HEK293 (cell line): ENCODE results near the gene SPINT2.

Source experiments
- FEZF1 ChIP-seq: fragments of 450-650 bp; formaldehyde crosslinking; IDR thresholded peaks from 2 replicates; pipeline ENCODE4 v1.5.1; 2016; ENCODE audit warnings: missing biosample characterization, missing genetic modification characterization
- GLI4 ChIP-seq: fragments of 450-650 bp; formaldehyde crosslinking; IDR thresholded peaks from 2 replicates; pipeline ENCODE4 v1.5.1; 2016; ENCODE audit warnings: missing biosample characterization, missing genetic modification characterization
- KLF10 ChIP-seq: fragments of 450-650 bp; IDR thresholded peaks from 2 replicates; pipeline ENCODE4 v1.5.1; 2018; ENCODE audit warnings: missing biosample characterization, mild to moderate bottlenecking, missing genetic modification characterization
- OSR2 ChIP-seq: fragments of 450-650 bp; formaldehyde crosslinking; IDR thresholded peaks from 2 replicates; pipeline ENCODE4 v1.5.1; 2016; ENCODE audit warnings: missing biosample characterization, missing genetic modification characterization
- PBX3 ChIP-seq: sonication (generic); formaldehyde crosslinking; IDR thresholded peaks from 2 replicates; pipeline ENCODE4 v1.8.1; 2022; ENCODE audit warnings: mild to moderate bottlenecking, moderate library complexity, missing genetic modification reagents
- PRDM6 ChIP-seq: fragments of 450-650 bp; formaldehyde crosslinking; IDR thresholded peaks from 2 replicates; pipeline ENCODE4 v1.5.1; 2017; ENCODE audit warnings: missing biosample characterization, missing genetic modification characterization
- SCRT2 ChIP-seq: fragments of 450-650 bp; formaldehyde crosslinking; IDR thresholded peaks from 2 replicates; pipeline ENCODE4 v1.5.1; 2016; ENCODE audit warnings: missing biosample characterization, missing genetic modification characterization
- TRIM28 ChIP-seq: IDR thresholded peaks from 2 replicates; pipeline ENCODE4 v1.6.1; 2011; ENCODE audit warnings: low read length, control low read depth, borderline replicate concordance
- ZBTB11 ChIP-seq: fragments of 450-650 bp; formaldehyde crosslinking; conservative IDR thresholded peaks from 2 replicates; pipeline ENCODE4 v1.5.1; 2016; ENCODE audit warnings: low read depth, missing biosample characterization, missing genetic modification characterization
- ZBTB17 ChIP-seq: fragments of 450-650 bp; formaldehyde crosslinking; IDR thresholded peaks from 2 replicates; pipeline ENCODE4 v1.5.1; 2016; ENCODE audit warnings: missing biosample characterization, missing genetic modification characterization
- ZBTB20 ChIP-seq: fragments of 450-650 bp; formaldehyde crosslinking; IDR thresholded peaks from 2 replicates; pipeline ENCODE4 v1.5.1; 2016; ENCODE audit warnings: missing biosample characterization, missing genetic modification characterization
- ZFP3 ChIP-seq: fragments of 450-650 bp; formaldehyde crosslinking; IDR thresholded peaks from 2 replicates; pipeline ENCODE4 v1.5.1; 2016; ENCODE audit warnings: low read depth, missing biosample characterization, missing genetic modification characterization
- ZNF10 ChIP-seq: fragments of 450-650 bp; formaldehyde crosslinking; IDR thresholded peaks from 2 replicates; pipeline ENCODE4 v1.5.1; 2017; ENCODE audit warnings: missing biosample characterization, missing genetic modification characterization
- ZNF112 ChIP-seq: fragments of 450-650 bp; formaldehyde crosslinking; IDR thresholded peaks from 2 replicates; pipeline ENCODE4 v1.5.0; 2017; ENCODE audit warnings: missing biosample characterization, missing genetic modification characterization
- ZNF140 ChIP-seq: fragments of 450-650 bp; formaldehyde crosslinking; IDR thresholded peaks from 2 replicates; pipeline ENCODE4 v1.5.1; 2016; ENCODE audit warnings: missing biosample characterization, missing genetic modification characterization
- ZNF146 ChIP-seq: fragments of 450-650 bp; formaldehyde crosslinking; IDR thresholded peaks from 2 replicates; pipeline ENCODE4 v1.5.1; 2016; ENCODE audit warnings: missing biosample characterization, missing genetic modification characterization
- ZNF175 ChIP-seq: fragments of 450-650 bp; formaldehyde crosslinking; IDR thresholded peaks from 2 replicates; pipeline ENCODE4 v1.5.1; 2016; ENCODE audit warnings: missing biosample characterization, missing genetic modification characterization
- ZNF266 ChIP-seq: fragments of 450-650 bp; formaldehyde crosslinking; IDR thresholded peaks from 2 replicates; pipeline ENCODE4 v1.5.1; 2016; ENCODE audit warnings: missing biosample characterization, missing genetic modification characterization, low read depth
- ZNF274 ChIP-seq, 2 experiments: fragments of 200-500 bp in 1 of 2; fragments of 450-650 bp in 1 of 2; sonication (Bioruptor generic) in 1 of 2; formaldehyde crosslinking in 1 of 2; IDR thresholded peaks; 2 replicates each; pipeline versions ENCODE4 v1.5.1 to v1.6.1; 2014 to 2016; ENCODE audit warnings: borderline replicate concordance in 1 of 2, inconsistent platforms in 1 of 2, low read length in 1 of 2, missing biosample characterization in 1 of 2, missing genetic modification characterization in 1 of 2
- ZNF292 ChIP-seq: fragments of 450-650 bp; formaldehyde crosslinking; IDR thresholded peaks from 2 replicates; pipeline ENCODE4 v1.5.1; 2016; ENCODE audit warnings: low read depth, missing biosample characterization, missing genetic modification characterization, borderline replicate concordance
- ZNF354C ChIP-seq: fragments of 450-650 bp; formaldehyde crosslinking; IDR thresholded peaks from 2 replicates; pipeline ENCODE4 v1.5.1; 2016; ENCODE audit warnings: missing biosample characterization, missing genetic modification characterization, low read depth, borderline replicate concordance
- ZNF391 ChIP-seq: fragments of 450-650 bp; formaldehyde crosslinking; IDR thresholded peaks from 2 replicates; pipeline ENCODE4 v1.5.1; 2016; ENCODE audit warnings: low read depth, missing biosample characterization, missing genetic modification characterization, borderline replicate concordance
- ZNF423 ChIP-seq: fragments of 450-650 bp; formaldehyde crosslinking; IDR thresholded peaks from 2 replicates; pipeline ENCODE4 v1.5.1; 2016; ENCODE audit warnings: missing biosample characterization, missing genetic modification characterization
- ZNF433 ChIP-seq: fragments of 450-650 bp; formaldehyde crosslinking; IDR thresholded peaks from 2 replicates; pipeline ENCODE4 v1.5.1; 2016; ENCODE audit warnings: missing biosample characterization, missing genetic modification characterization, low read depth
- ZNF521 ChIP-seq: fragments of 450-650 bp; formaldehyde crosslinking; IDR thresholded peaks from 2 replicates; pipeline ENCODE4 v1.5.1; 2017; ENCODE audit warnings: missing biosample characterization, mild to moderate bottlenecking, missing genetic modification characterization
- ZNF549 ChIP-seq: fragments of 450-650 bp; IDR thresholded peaks from 2 replicates; pipeline ENCODE4 v1.5.1; 2018; ENCODE audit warnings: missing biosample characterization, missing genetic modification characterization, mild to moderate bottlenecking, inconsistent platforms, moderate library complexity
- ZNF555 ChIP-seq: fragments of 450-650 bp; formaldehyde crosslinking; conservative IDR thresholded peaks from 2 replicates; pipeline ENCODE4 v1.5.1; 2017; ENCODE audit warnings: missing biosample characterization, mild to moderate bottlenecking, missing genetic modification characterization, inconsistent platforms
- ZNF571 ChIP-seq: fragments of 450-650 bp; formaldehyde crosslinking; IDR thresholded peaks from 2 replicates; pipeline ENCODE4 v1.5.0; 2017; ENCODE audit warnings: missing biosample characterization, missing genetic modification characterization
- ZNF600 ChIP-seq: fragments of 450-650 bp; formaldehyde crosslinking; IDR thresholded peaks from 2 replicates; pipeline ENCODE4 v1.5.1; 2016; ENCODE audit warnings: missing biosample characterization, missing genetic modification characterization
- ZNF610 ChIP-seq: fragments of 450-650 bp; formaldehyde crosslinking; IDR thresholded peaks from 2 replicates; pipeline ENCODE4 v1.5.1; 2016; ENCODE audit warnings: missing biosample characterization, missing genetic modification characterization, borderline replicate concordance
- ZNF776 ChIP-seq: fragments of 450-650 bp; formaldehyde crosslinking; IDR thresholded peaks from 2 replicates; pipeline ENCODE4 v1.5.0; 2017; ENCODE audit warnings: missing biosample characterization, missing genetic modification characterization, borderline replicate concordance
- ZNF777 ChIP-seq: fragments of 450-650 bp; formaldehyde crosslinking; IDR thresholded peaks from 2 replicates; pipeline ENCODE4 v1.5.1; 2017; ENCODE audit warnings: missing biosample characterization, missing genetic modification characterization, borderline replicate concordance
- TF ChIP-seq, protein P1 (sequence below): fragments of 450-650 bp; formaldehyde crosslinking; IDR thresholded peaks from 2 replicates; pipeline ENCODE4 v1.5.1; 2017; ENCODE audit warnings: missing biosample characterization, missing genetic modification characterization

SPINT2 gene

GRCh38 chr19:38319421-38320258 lies 55.3 kb downstream of the SPINT2 start, which contains the start of gene KCNK6 (continued):
- TF ChIP-seq ZNF777 (peak; percentile 28; the same call in 1 of the 2 replicates), ZNF610 (no peak), ZNF571 (tag by site-specific recombination) (no peak), ZNF549 (tag by site-specific recombination) (no peak), ZNF10 (tag by site-specific recombination) (no peak), ZBTB11 (no peak), ZNF175 (no peak), ZNF391 (tag by site-specific recombination) (no peak), ZNF112 (tag by site-specific recombination) (no peak), ZNF555 (no peak), TRIM28 (no peak), ZNF292 (tag by site-specific recombination) (no peak), ZNF521 (tag by site-specific recombination) (no peak), ZNF433 (tag by site-specific recombination) (no peak), FEZF1 (tag by site-specific recombination) (no peak), ZNF354C (tag by site-specific recombination) (no peak), PRDM6 (tag by site-specific recombination) (no peak), ZNF274 (IDR thresholded peaks at IDR 0.05; ENCODE audit: low read length) (no peak), ZNF274 (tag by site-specific recombination; IDR thresholded peaks at IDR 0.05; ENCODE audit: borderline replicate concordance) (no peak), KLF10 (tag by site-specific recombination) (no peak), PBX3 (0 out of 2 replicates have a peak, but pooled peaks have one; percentile 29), ZNF600 (tag by site-specific recombination) (peak; percentile 26; the same call in 1 of the 2 replicates), ZNF776 (tag by site-specific recombination) (no peak), ZNF423 (tag by site-specific recombination) (peak; percentile 43; the same call in 1 of the 2 replicates), ZNF146 (tag by site-specific recombination) (no peak), ZFP3 (tag by site-specific recombination) (no peak), OSR2 (tag by site-specific recombination) (no peak), ZNF266 (tag by site-specific recombination) (no peak), ZBTB20 (tag by site-specific recombination) (peak; percentile 15; the same call in 1 of the 2 replicates), ZBTB17 (0 out of 2 replicates have a peak, but pooled peaks have one; percentile 9), SCRT2 (tag by site-specific recombination) (no peak), GLI4 (tag by site-specific recombination) (no peak), ZNF140 (tag by site-specific recombination) (no peak)
- TF ChIP-seq, protein P1, sequence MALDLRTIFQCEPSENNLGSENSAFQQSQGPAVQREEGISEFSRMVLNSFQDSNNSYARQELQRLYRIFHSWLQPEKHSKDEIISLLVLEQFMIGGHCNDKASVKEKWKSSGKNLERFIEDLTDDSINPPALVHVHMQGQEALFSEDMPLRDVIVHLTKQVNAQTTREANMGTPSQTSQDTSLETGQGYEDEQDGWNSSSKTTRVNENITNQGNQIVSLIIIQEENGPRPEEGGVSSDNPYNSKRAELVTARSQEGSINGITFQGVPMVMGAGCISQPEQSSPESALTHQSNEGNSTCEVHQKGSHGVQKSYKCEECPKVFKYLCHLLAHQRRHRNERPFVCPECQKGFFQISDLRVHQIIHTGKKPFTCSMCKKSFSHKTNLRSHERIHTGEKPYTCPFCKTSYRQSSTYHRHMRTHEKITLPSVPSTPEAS = no peak
